ENCODE results near the gene TGFBR1.

TGFBR1 gene

DNA sequence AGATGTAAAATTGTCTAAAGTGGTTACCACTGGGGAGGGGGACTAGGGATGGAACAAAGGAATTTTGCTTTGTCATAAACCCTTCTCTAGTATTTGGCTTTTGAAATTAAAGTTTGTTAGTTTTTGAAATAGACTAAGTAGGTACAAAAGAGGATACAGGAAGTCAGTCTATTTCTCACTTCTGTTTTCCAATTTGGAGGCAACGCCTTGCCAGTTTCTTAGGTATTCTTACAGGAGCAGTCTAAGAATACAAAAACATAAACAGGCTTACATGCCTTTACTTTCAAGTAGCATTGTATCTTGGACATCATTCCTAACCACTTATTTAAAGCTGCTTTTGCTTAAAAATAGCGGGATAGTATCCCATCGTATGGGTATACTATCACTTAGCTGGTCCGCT, 82.4 kb downstream of the TGFBR1 start:
- TF ChIP-seq TCF12 (IDR thresholded peaks at IDR 0.05; ENCODE audit: low read depth): no peak
- TF ChIP-seq FOXM1 (IDR thresholded peaks at IDR 0.05; ENCODE audit: borderline replicate concordance, low read depth): no peak
- TF ChIP-seq CREB1 (IDR thresholded peaks at IDR 0.05; ENCODE audit: low read depth): no peak
- no peak for TF ChIP-seq TAF1 (IDR thresholded peaks at IDR 0.05; ENCODE audit: low read depth)
- no peak for TF ChIP-seq EP300 (IDR thresholded peaks at IDR 0.05; ENCODE audit: borderline replicate concordance)
- TF ChIP-seq YY1 (IDR thresholded peaks at IDR 0.05; ENCODE audit: low read depth): no peak
- TF ChIP-seq, protein P1, sequence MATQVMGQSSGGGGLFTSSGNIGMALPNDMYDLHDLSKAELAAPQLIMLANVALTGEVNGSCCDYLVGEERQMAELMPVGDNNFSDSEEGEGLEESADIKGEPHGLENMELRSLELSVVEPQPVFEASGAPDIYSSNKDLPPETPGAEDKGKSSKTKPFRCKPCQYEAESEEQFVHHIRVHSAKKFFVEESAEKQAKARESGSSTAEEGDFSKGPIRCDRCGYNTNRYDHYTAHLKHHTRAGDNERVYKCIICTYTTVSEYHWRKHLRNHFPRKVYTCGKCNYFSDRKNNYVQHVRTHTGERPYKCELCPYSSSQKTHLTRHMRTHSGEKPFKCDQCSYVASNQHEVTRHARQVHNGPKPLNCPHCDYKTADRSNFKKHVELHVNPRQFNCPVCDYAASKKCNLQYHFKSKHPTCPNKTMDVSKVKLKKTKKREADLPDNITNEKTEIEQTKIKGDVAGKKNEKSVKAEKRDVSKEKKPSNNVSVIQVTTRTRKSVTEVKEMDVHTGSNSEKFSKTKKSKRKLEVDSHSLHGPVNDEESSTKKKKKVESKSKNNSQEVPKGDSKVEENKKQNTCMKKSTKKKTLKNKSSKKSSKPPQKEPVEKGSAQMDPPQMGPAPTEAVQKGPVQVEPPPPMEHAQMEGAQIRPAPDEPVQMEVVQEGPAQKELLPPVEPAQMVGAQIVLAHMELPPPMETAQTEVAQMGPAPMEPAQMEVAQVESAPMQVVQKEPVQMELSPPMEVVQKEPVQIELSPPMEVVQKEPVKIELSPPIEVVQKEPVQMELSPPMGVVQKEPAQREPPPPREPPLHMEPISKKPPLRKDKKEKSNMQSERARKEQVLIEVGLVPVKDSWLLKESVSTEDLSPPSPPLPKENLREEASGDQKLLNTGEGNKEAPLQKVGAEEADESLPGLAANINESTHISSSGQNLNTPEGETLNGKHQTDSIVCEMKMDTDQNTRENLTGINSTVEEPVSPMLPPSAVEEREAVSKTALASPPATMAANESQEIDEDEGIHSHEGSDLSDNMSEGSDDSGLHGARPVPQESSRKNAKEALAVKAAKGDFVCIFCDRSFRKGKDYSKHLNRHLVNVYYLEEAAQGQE (IDR thresholded peaks at IDR 0.05; ENCODE audit: low read depth): no peak
- TF ChIP-seq CEBPB (IDR thresholded peaks at IDR 0.05): no peak
- TF ChIP-seq RAD21 (IDR thresholded peaks at IDR 0.05; ENCODE audit: low read depth): no peak
- TF ChIP-seq EGR1 (IDR thresholded peaks at IDR 0.05): no peak
- TF ChIP-seq NFIC (IDR thresholded peaks at IDR 0.05): no peak
- TF ChIP-seq, protein P2, sequence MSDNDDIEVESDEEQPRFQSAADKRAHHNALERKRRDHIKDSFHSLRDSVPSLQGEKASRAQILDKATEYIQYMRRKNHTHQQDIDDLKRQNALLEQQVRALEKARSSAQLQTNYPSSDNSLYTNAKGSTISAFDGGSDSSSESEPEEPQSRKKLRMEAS (IDR thresholded peaks at IDR 0.05): no peak
- TF ChIP-seq TEAD4 (IDR thresholded peaks at IDR 0.05): no peak
- TF ChIP-seq ZBTB7A (IDR thresholded peaks at IDR 0.05; ENCODE audit: low read depth): no peak
- TF ChIP-seq, protein P3, sequence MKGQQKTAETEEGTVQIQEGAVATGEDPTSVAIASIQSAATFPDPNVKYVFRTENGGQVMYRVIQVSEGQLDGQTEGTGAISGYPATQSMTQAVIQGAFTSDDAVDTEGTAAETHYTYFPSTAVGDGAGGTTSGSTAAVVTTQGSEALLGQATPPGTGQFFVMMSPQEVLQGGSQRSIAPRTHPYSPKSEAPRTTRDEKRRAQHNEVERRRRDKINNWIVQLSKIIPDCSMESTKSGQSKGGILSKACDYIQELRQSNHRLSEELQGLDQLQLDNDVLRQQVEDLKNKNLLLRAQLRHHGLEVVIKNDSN (IDR thresholded peaks at IDR 0.05): no peak

DNA sequence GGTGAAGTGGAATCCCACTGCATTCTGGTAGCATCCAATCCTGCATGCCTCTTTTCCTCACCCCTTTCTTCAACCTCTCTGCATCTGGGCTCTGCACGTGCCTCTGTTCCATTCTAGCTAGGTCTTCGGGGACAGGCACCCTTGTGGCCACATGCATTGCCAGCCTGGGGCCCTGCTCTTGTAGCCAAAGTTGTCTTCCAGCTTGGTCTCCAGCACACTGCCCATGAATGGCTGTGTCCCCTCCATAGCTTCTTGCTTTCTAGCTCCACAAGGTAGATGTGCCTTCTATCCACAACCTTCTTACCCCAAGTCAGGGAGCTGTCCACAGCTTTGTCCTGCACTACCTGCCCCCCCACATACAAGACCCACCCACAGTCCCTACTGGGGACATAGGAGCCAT, 84.3 kb downstream of the TGFBR1 start:
- TF ChIP-seq TAF1 (IDR thresholded peaks at IDR 0.05; ENCODE audit: low read depth) (no peak), CEBPB (IDR thresholded peaks at IDR 0.05) (no peak), FOXM1 (IDR thresholded peaks at IDR 0.05; ENCODE audit: borderline replicate concordance, low read depth) (no peak), RAD21 (IDR thresholded peaks at IDR 0.05; ENCODE audit: low read depth) (no peak), TEAD4 (IDR thresholded peaks at IDR 0.05) (no peak), YY1 (IDR thresholded peaks at IDR 0.05; ENCODE audit: low read depth) (no peak), NFIC (IDR thresholded peaks at IDR 0.05) (no peak), TCF12 (IDR thresholded peaks at IDR 0.05; ENCODE audit: low read depth) (no peak), ZBTB7A (IDR thresholded peaks at IDR 0.05; ENCODE audit: low read depth) (no peak), EGR1 (IDR thresholded peaks at IDR 0.05) (no peak), CREB1 (IDR thresholded peaks at IDR 0.05; ENCODE audit: low read depth) (no peak), EP300 (IDR thresholded peaks at IDR 0.05; ENCODE audit: borderline replicate concordance) (no peak)
- TF ChIP-seq, protein P2 (IDR thresholded peaks at IDR 0.05): no peak
- TF ChIP-seq, protein P3 (IDR thresholded peaks at IDR 0.05): no peak
- TF ChIP-seq, protein P1 (IDR thresholded peaks at IDR 0.05; ENCODE audit: low read depth): no peak

DNA sequence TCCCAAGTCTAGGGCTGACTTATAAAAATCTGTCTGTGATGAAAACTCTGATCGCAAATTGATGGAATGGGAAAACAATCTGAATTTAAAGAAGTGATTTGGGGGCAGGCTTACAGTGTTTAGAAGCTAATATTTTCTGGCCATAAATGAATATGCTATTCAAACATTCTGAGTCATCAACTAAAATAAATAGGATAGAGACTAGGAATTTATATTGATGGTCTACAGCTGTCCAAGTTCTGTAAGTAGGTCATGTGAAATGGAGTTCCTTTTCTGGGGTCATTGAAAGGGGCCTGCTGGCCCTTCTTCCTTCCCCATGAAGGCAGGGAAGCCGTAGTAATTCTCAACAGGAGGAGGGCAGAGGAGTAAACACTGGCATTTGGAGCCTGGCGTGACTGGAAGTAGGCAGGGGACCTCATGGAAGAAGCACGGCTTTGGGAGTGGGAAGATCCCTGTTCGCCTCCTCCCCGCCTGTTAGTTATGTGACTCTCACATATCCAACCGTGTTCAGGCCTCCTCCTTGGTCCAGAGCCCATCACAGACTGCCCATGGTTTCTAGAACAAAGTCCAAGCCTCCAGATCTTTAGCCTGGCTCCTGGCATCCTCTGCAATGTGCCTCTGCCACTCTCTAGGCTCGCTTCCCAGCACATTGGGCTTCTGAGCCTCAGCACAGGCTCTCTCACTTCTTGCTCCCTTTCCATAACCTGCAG, 85.1 kb downstream of the TGFBR1 start:
- TF ChIP-seq TCF12 (IDR thresholded peaks at IDR 0.05; ENCODE audit: low read depth): no peak
- TF ChIP-seq, protein P3 (IDR thresholded peaks at IDR 0.05): no peak
- TF ChIP-seq RAD21 (IDR thresholded peaks at IDR 0.05; ENCODE audit: low read depth): no peak
- no peak for TF ChIP-seq ZBTB7A (IDR thresholded peaks at IDR 0.05; ENCODE audit: low read depth)
- TF ChIP-seq TEAD4 (IDR thresholded peaks at IDR 0.05): no peak
- TF ChIP-seq NFIC (IDR thresholded peaks at IDR 0.05): no peak
- TF ChIP-seq YY1 (IDR thresholded peaks at IDR 0.05; ENCODE audit: low read depth): no peak
- TF ChIP-seq, protein P2 (IDR thresholded peaks at IDR 0.05): no peak
- no peak for TF ChIP-seq EP300 (IDR thresholded peaks at IDR 0.05; ENCODE audit: borderline replicate concordance)
- TF ChIP-seq EGR1 (IDR thresholded peaks at IDR 0.05): no peak
- no peak for TF ChIP-seq CEBPB (IDR thresholded peaks at IDR 0.05)
- no peak for TF ChIP-seq CREB1 (IDR thresholded peaks at IDR 0.05; ENCODE audit: low read depth)
- TF ChIP-seq FOXM1 (IDR thresholded peaks at IDR 0.05; ENCODE audit: borderline replicate concordance, low read depth): no peak

DNA sequence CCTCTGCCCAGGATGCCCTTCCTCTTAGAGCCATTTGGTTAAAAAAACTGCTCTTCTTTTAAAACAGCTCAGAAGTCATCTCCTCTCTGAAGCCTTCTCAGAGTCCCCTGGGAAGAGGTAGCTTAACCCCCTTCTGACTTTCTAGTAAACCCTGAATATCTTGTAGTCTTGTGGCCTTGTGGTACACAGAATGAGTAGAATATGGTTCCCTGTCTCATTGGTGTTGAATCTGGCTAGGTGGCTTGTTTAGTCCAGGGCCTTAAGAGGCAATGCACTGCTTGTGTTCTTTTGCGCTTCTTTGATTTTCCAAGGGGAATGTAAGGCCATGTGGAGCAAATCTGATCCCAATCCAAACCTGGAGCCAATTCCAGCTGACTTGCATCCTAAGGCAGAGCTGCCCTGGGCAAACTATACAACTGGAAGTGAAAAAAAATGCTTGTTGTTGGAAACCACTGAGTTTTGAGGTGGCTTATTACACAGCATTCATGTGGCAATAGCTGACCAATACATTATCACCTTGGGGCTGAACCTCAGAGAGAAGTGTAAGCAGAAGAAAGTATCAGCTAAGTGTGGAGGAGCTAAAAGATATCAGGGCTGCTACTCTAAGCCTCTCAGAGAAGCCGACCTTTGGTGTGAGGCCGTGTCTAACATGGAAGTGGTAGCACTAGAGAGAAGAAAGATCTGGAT, 85.8 kb downstream of the TGFBR1 start:
- TF ChIP-seq CREB1 (IDR thresholded peaks at IDR 0.05; ENCODE audit: low read depth): no peak
- TF ChIP-seq, protein P2 (IDR thresholded peaks at IDR 0.05): no peak
- TF ChIP-seq FOXM1 (IDR thresholded peaks at IDR 0.05; ENCODE audit: borderline replicate concordance, low read depth): no peak
- TF ChIP-seq RAD21 (IDR thresholded peaks at IDR 0.05; ENCODE audit: low read depth): no peak
- TF ChIP-seq NFIC (IDR thresholded peaks at IDR 0.05): no peak
- no peak for TF ChIP-seq EP300 (IDR thresholded peaks at IDR 0.05; ENCODE audit: borderline replicate concordance)
- TF ChIP-seq ZBTB7A (IDR thresholded peaks at IDR 0.05; ENCODE audit: low read depth): no peak
- no peak for TF ChIP-seq TEAD4 (IDR thresholded peaks at IDR 0.05)
- TF ChIP-seq TAF1 (IDR thresholded peaks at IDR 0.05; ENCODE audit: low read depth): no peak
- TF ChIP-seq TCF12 (IDR thresholded peaks at IDR 0.05; ENCODE audit: low read depth): no peak
- no peak for TF ChIP-seq EGR1 (IDR thresholded peaks at IDR 0.05)
- TF ChIP-seq, protein P3 (IDR thresholded peaks at IDR 0.05): no peak
- no peak for TF ChIP-seq YY1 (IDR thresholded peaks at IDR 0.05; ENCODE audit: low read depth)
- TF ChIP-seq, protein P1 (IDR thresholded peaks at IDR 0.05; ENCODE audit: low read depth): no peak
- no peak for TF ChIP-seq CEBPB (IDR thresholded peaks at IDR 0.05)
